Lung microvascular endothelial cell (primary cell): ENCODE data around the gene ENDOV. TPM values are rescaled to one million over a fixed set of nuclear protein-coding genes. Genes with fewer than 3 reads are reported as not detected.

Experiments used
- DNase-seq, 2 donors: peaks; one replicate each; pipeline versions ENCODE4 v3.0.0 to v3.0.0-alpha.2; 2010; ENCODE audit warnings: low read depth in 2 of 2
- total RNA-seq: library from RNA; depleted of rRNA; stranded (reverse); fragments of >200 nt; gene quantifications from 2 replicates; pipeline ENCODE4 v1.2.1, GENCODE V29; 2014

The ENDOV gene
- total RNA-seq, 1 donor from 2014 or later = 15.3 TPM

GRCh38 chr17:80415626-80416137 is 715 bp downstream of the ENDOV start:
- no peak for DNase-seq

DNA sequence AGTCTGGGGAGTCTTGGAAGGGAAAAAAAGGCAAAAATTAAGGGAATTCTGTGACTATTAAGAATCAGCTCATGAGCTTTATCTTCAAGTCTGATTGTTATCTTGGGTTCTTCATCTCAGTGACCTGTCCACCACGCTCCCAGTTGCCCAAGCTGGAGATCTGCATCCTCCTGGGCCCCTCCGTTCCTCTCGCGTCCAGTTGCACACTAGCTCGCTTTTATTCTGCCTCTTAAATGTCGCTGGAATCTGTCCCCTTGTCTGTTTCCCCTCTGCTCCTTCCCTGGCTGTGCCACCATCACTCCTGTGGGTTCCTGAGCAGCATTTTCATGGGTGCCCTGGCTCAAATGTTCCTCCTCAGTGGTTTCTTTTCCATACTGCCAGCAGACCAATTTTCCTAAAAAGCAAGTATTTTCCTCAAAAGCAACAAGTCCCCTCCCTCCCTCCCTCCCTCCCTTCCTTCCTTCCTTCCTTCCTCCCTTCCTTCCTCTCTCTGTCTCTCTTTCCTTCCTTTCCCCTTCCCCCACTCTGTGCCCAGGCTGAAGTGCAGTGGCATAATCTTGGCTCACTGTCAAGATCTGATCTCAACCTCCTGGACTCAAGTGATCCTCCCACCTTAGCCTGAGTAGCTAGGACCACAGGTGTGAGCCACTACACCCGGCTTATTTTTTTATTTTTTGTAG is 1.4 kb downstream of the ENDOV start:
- no peak for DNase-seq

- DNase-seq = no peak
Observed at GRCh38 chr17:80416940-80417293, 1.9 kb downstream of the ENDOV start.

GRCh38 chr17:80418589-80418988 is 3.6 kb downstream of the ENDOV start:
- no peak for DNase-seq

GRCh38 chr17:80419255-80419654 is 4.3 kb downstream of the ENDOV start:
- DNase-seq = no peak

DNA sequence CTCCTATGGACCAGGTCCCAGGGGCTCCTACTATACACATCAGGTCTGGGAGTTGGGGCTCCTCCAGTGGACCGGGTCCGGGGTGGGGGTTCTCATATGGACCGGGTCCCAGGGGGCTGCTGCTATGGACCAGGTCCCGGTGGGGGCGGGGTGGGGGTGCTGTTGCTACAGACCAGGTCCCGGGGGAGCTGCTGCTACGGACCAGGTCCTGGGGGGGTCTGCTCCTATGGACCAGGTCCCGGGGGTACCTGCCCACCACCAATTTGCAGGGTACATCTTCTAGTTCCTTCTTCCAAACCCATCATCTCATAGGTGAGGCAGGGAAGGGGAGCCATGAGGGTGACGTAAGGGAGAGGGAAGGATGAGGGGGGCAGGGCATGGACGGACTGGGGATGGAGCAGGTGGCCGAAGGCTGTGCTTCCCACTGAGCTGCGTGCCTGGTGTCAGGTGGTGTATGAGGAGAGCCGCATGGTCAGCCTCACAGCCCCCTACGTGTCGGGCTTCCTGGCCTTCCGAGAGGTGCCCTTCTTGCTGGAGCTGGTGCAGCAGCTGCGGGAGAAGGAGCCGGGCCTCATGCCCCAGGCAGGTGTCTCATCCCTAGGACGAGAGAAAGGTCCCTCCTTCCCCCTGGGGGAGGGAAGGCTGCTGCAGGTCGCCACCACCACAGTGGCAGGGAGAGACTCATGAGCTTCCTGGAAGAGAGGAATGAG is 6.6 kb downstream of the ENDOV start:
- no peak for DNase-seq

DNA sequence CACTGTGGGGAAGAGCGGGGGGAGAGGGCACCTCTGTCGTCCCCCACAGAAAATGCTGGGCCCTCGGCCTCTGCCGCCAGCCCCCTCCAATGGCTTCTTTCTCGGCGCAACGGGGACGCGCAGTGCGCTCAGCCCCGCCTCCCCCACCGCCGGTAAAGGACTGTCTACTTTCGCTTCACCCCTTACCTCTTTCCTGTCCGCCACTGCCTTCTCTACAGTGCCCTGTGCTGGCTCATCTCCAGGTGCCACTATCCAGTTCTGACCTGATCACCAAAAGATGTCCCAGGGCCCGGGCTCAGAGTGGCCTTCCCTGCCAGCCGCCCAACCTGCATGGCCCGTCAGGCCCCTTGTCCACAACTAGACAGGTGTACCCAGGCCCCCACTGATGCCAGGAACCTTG is 7.3 kb downstream of the ENDOV start:
- no peak for DNase-seq

DNA sequence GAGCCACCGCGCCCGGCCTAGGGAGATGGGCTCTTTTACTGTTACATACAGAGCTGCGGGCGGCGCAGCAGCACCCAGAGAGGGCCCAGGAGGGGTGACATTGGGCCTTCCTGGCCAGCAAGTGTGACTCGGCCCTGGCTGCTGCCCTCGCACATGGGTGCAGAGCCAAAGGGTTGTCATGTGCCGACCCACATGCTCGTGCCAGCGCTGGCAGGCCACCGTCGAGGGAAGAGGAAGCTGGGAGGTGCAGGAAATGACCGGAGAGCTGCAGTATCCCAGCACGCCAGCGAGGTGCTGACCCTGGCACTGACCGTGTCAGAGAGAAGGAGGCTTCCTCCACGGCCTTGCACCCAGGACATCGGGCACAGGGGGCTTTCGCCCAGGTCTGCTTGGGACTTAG is 8.0 kb downstream of the ENDOV start:
- DNase-seq = peak; percentile 17 to 69

- no peak for DNase-seq
Observed at GRCh38 chr17:80423536-80424225, 8.7 kb downstream of the ENDOV start.

- no peak for DNase-seq
Observed at GRCh38 chr17:80424261-80424660, 9.3 kb downstream of the ENDOV start.

GRCh38 chr17:80424878-80425765 is 10.2 kb downstream of the ENDOV start:
- no peak for DNase-seq

- DNase-seq = no peak
Observed at GRCh38 chr17:80425835-80426426, 11.0 kb downstream of the ENDOV start.

GRCh38 chr17:80426671-80427326 is 11.8 kb downstream of the ENDOV start:
- DNase-seq = peak; percentile 64 to 76

DNA sequence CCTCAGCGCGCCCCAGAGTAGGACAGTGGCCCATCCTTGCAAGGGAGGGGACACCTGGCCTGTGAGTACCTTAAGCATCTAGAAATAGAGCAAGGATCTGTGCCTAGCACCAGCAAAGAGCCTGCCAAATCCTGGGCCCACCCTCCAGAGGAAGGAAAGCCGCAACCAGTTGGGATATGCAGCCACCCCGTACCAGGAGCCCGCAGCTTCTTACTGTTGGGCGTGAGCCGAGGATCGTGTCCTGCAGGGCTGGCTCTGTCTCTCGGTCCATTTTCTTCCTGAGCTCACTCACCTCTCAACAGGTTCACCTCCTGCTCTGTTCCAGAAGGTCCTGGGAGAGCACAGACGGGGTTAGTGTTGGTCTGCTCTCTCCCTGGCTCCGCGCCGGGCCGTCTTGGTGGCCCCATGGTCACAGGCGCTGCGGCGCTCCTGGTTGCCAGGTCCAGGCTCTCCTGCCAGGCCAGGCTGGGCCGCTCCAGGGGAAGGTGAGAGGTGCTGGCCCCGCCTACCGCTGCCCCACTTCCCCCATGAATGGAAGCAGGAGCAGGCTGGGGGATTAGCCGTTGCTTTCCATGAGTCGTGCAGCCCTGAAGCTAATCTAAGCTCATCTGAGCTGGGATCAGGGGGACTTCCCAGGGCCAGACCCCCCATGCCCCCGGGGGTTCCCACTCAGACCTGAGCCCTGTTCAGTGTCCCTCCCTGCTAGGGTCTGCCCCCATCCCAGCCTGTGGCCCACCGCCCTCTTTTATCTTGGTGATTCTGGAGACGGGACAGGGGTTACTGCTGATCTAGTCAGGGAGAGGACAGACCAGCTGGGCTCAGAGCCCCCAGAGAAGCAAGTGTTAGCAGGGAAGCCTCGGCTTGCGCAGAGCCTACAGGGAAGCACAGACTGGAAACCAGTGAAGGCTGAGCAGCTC is 12.7 kb downstream of the ENDOV start:
- DNase-seq = no peak

DNA sequence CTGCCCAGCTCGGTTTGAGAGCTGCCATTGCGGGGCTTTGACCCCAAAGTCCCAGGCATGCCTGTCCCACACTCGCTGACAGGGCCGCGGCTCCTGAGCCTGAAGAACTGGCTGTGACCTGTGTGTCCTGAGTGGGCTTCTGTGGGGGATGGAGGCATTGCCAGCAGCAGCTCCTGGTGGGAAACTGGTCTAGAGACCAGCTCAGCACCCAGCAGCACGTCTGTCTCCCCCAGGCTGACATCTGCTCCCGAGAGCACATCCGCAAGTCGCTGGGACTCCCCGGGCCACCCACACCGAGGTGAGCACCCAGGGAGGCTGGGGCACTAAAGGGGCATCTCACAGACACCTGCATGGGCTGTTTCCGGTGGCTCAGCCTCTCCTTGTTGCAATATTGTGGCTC is 13.4 kb downstream of the ENDOV start:
- DNase-seq = no peak

DNA sequence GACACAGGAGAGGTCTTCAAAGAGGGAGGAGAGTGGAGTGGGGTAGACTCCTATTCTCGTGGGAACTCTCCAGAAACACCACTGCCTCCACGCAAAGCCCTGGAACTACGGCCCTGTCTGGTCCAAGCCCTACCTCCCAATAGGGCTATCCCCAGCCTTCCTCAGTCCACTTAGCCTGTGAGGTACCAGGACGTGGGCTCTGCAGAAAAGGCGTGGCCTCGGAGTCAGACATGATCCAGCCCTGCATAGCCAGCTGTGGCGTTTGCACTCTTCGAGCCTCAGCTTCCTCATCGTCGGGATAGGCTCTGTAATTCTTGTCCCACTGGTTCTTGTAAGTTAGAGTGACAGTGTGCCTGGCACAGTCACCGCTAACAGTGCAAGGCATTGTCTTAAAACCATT is 13.8 kb downstream of the ENDOV start:
- DNase-seq = no peak

GRCh38 chr17:80429356-80430275 is 14.6 kb downstream of the ENDOV start:
- no peak for DNase-seq

- DNase-seq = no peak
Observed at GRCh38 chr17:80430446-80431245, 15.7 kb downstream of the ENDOV start.
